ENCODE measurements around the gene STEAP4. TPM values are rescaled to one million over a fixed set of nuclear protein-coding genes. Genes with fewer than 3 reads are reported as not detected.
A peak's percentile ranks its signal among the peaks of the same experiment; 100 is the strongest.

STEAP4 gene
- total RNA-seq, 1 experiment from 2014 or later, result 7.4 TPM

DNA sequence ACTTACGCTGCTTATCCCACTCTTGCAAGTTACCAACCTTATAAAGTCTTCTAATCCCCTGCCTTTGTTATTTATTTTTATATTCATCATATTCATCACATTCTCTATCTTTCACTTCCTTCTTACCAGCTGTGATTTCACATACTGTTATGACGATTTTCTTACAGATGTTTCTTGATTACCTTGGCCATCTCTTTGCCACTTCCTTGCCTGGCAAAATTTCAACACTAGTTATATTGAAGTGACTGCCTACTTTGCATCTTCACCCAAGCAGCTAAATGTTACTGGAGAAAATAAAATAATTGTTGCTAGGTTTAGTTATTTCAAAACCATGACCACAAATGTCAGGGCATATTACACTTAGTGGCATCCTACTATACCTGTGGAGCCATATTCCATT lies 8.8 kb upstream of the STEAP4 start:
- Mint-ChIP-seq H3K27ac (ENCODE audit: unreplicated experiment) (no peak overlapping the region), H3K4me3 (ENCODE audit: low read depth, unreplicated experiment) (no peak overlapping the region), H3K36me3 (ENCODE audit: insufficient read depth, unreplicated experiment) (no peaks in the 10 kb centered on the region), H3K9me3 (ENCODE audit: low read depth, unreplicated experiment) (peaks cover 3% of the 10 kb centered on the region), H3K27me3 (ENCODE audit: unreplicated experiment) (no peaks in the 10 kb centered on the region), H3K4me1 (ENCODE audit: low read depth, unreplicated experiment) (peaks cover 26% of the 10 kb centered on the region)
- CTCF ChIA-PET, result no interaction called here
- intact Hi-C loops (cut with micrococcal nuclease; ENCODE audit: unreplicated experiment), result no loop called here
- no TSS peak for BruUV-seq (replicated peaks)
- DNase-seq, result no peak
- TF ChIP-seq, protein P1, sequence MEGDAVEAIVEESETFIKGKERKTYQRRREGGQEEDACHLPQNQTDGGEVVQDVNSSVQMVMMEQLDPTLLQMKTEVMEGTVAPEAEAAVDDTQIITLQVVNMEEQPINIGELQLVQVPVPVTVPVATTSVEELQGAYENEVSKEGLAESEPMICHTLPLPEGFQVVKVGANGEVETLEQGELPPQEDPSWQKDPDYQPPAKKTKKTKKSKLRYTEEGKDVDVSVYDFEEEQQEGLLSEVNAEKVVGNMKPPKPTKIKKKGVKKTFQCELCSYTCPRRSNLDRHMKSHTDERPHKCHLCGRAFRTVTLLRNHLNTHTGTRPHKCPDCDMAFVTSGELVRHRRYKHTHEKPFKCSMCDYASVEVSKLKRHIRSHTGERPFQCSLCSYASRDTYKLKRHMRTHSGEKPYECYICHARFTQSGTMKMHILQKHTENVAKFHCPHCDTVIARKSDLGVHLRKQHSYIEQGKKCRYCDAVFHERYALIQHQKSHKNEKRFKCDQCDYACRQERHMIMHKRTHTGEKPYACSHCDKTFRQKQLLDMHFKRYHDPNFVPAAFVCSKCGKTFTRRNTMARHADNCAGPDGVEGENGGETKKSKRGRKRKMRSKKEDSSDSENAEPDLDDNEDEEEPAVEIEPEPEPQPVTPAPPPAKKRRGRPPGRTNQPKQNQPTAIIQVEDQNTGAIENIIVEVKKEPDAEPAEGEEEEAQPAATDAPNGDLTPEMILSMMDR (IDR thresholded peaks at IDR 0.05; ENCODE audit: unreplicated experiment), result no peak

DNA sequence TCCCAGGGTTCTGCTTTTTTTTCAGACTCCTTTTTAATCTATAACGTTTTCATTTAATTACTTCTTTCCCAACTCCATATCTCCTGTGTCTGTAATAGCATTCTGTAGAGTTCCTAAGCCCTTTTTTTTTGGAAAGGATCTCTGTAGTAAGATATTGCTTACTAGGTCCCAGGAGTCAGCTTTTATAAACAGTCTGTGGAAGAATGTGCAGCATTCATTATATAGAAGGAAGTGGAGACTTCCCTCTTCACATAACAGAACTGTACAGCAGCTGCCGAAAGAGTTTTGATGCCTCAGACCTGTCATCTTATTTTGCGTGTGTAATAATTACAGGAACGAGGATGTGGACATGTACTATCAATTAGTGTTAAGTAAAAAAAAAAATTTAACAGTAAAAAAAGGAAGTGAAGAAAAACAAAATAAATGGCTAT lies 7.4 kb upstream of the STEAP4 start:
- Mint-ChIP-seq H3K36me3 (ENCODE audit: insufficient read depth, unreplicated experiment) (no peaks in the 10 kb centered on the region), H3K4me1 (ENCODE audit: low read depth, unreplicated experiment) (peaks cover 23% of the 10 kb centered on the region), H3K27ac (ENCODE audit: unreplicated experiment) (no peak overlapping the region), H3K27me3 (ENCODE audit: unreplicated experiment) (no peaks in the 10 kb centered on the region), H3K4me3 (ENCODE audit: low read depth, unreplicated experiment) (no peak overlapping the region), H3K9me3 (ENCODE audit: low read depth, unreplicated experiment) (peaks cover 3% of the 10 kb centered on the region)
- CTCF ChIA-PET, result no interaction called here
- TF ChIP-seq, protein P1 (IDR thresholded peaks at IDR 0.05; ENCODE audit: unreplicated experiment), result no peak
- intact Hi-C loops (cut with micrococcal nuclease; ENCODE audit: unreplicated experiment), result no loop called here
- BruUV-seq (replicated peaks), result no TSS peak
- no peak for DNase-seq

DNA sequence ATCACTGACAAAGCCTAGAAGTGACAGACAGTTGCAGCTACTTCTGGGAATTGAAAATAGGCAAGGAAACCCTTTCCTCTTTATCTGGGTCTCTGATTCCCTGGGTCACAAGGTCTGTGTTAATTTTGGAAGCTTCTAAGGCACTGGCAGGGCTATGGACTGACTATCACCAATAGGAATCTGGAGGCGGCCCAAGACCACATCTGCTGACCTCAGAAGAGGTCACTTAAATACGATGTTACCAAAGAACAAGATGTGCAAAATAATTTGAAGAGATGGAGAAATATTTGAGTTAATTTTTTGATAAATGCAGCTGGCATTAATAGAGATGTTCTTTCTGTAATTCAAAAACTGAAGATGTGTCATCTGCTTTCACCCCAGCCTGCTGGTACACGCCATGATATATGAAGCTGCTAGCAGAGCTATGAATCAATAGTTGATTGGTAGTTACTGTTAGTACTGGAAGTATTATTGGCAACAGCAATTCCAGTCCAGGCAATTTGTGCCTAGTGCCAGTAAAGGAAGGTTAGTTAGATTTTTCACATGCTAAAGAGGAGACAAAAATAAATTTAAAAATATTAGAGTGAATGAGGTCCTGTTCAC lies 5.5 kb upstream of the STEAP4 start:
- intact Hi-C loops (cut with micrococcal nuclease; ENCODE audit: unreplicated experiment), result no loop called here
- Mint-ChIP-seq H3K36me3 (ENCODE audit: insufficient read depth, unreplicated experiment) (no peaks in the 10 kb centered on the region), H3K4me1 (ENCODE audit: low read depth, unreplicated experiment) (peaks cover 21% of the 10 kb centered on the region), H3K4me3 (ENCODE audit: low read depth, unreplicated experiment) (no peak overlapping the region), H3K27me3 (ENCODE audit: unreplicated experiment) (no peaks in the 10 kb centered on the region), H3K27ac (ENCODE audit: unreplicated experiment) (peak overlapping the region; percentile 74), H3K9me3 (ENCODE audit: low read depth, unreplicated experiment) (peaks cover 3% of the 10 kb centered on the region)
- TF ChIP-seq, protein P1 (IDR thresholded peaks at IDR 0.05; ENCODE audit: unreplicated experiment), result no peak
- DNase-seq, result no peak
- no TSS peak for BruUV-seq (replicated peaks)
- CTCF ChIA-PET, result no interaction called here

DNA sequence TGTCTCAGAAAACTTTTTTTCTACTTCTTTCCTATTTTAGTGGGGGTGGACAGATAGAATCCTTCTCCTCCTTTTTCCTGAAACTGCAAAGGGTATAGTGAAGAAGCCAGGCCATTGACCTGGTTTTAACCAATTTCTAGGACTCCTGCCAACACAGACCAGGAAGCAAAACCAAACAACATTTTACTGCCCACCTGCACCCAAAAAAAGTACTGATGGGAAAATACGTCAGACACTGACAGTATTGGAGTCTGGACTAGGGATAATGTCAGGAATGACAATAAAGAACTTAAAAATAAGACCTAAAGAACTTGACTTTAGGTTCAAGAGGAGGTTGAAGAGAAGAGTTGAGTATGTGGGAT lies 5.0 kb upstream of the STEAP4 start:
- Mint-ChIP-seq H3K36me3 (ENCODE audit: insufficient read depth, unreplicated experiment) (peaks cover 3% of the 10 kb centered on the region), H3K4me3 (ENCODE audit: low read depth, unreplicated experiment) (no peak overlapping the region), H3K4me1 (ENCODE audit: low read depth, unreplicated experiment) (peaks cover 21% of the 10 kb centered on the region), H3K27ac (ENCODE audit: unreplicated experiment) (peak overlapping the region; percentile 74), H3K27me3 (ENCODE audit: unreplicated experiment) (no peaks in the 10 kb centered on the region), H3K9me3 (ENCODE audit: low read depth, unreplicated experiment) (peaks cover 3% of the 10 kb centered on the region)
- intact Hi-C loops (cut with micrococcal nuclease; ENCODE audit: unreplicated experiment), result no loop called here
- CTCF ChIA-PET, result interaction anchor here (0.6 to 0.8 kb wide), 3 partner anchors 34 to 1901 kb away, joined by 3 read pairs; no protein-coding TSS in a partner anchor
- DNase-seq, result no peak
- TF ChIP-seq, protein P1 (IDR thresholded peaks at IDR 0.05; ENCODE audit: unreplicated experiment), result no peak
- no TSS peak for BruUV-seq (replicated peaks)
